ENCODE measurements around the gene TMPRSS13. TPM values are rescaled to one million over a fixed set of nuclear protein-coding genes. Genes with fewer than 3 reads are reported as not detected.

TMPRSS13 gene
- total and polyA plus RNA-seq, 5 donors: 0.07 to 0.11 TPM; not detected in 3

DNA sequence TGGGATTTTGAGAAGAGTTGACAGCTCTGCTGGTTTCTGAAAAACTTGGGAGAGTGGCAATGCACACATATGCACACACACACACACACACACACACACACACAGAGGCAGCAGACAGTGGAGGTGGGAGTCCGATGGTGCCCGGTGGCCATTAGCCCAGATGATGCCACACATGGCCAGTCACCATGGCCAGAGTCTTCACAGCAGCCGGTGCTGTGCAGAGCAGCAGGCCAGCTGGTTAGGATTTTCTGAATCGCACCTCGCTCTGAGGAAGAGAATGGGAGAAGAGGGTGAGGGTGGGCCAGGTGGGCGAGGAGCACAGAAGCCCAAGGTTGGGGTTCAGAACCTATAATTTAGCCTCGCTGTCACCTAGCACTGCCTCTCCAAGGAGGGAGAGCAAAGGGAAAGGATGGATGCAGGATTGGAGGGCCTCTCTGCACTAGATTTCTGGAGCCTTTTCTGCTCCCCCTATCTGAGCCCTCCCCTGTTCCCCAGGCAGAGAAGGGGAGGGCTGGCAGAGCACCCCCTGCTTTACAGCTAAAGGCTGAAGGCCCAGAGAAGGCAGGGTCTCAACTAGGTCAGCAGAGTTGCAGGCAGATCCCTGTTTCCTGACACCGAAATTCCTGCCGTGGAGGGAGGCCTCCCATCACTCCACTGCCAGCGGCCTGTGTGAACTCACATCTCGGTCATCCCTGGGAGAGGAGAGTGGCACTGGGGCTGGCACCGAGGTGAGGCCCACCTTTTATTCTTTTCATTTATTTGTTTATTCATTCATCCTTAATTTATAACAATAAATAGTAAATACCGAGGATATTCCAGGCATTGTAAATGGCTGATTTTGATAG is 27.0 kb downstream of the TMPRSS13 start:
- ATAC-seq (no peak), DNase-seq (no peak)

DNA sequence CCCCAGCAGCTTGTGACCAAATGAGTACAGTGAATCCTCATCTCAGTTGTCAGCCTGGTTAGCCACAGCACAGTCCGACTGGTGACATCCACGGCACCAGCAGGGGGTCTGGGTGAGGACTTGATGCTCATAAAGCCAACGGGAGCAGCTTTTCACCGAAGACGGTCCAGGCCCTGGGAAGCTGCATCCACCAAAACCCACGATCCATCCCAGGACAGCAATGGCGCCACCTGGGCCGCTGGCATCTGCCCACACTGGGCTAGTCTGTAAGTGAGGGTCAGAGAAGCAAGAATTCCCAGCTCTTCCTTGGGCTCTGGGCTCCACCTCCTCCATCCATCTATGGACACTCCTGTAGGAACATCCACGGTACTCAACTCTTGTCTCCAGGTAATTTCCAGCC is 27.6 kb downstream of the TMPRSS13 start:
- no peak overlapping the region for H3K27ac ChIP-seq (ENCODE audit: low read length)
- no peak for ATAC-seq
- DNase-seq: no peak
- intact Hi-C loops (cut with DNase I): loop anchor here in 1 of 4 donors (10.0 kb wide), 1 partner anchor 57 kb away; no protein-coding TSS in a partner anchor
- 97% methylated on average over 9 of the region's 9 CpGs for WGBS
- H3K27me3 ChIP-seq (ENCODE audit: control insufficient read depth, insufficient read depth): no peaks in the 10 kb centered on the region
- H3K4me1 ChIP-seq (ENCODE audit: control insufficient read depth, insufficient read depth, low read length): no peaks in the 10 kb centered on the region
- H3K4me3 ChIP-seq (ENCODE audit: low read length): no peak overlapping the region
- H3K9me3 ChIP-seq (ENCODE audit: control insufficient read depth, low read length): no peaks in the 10 kb centered on the region

More for the DNA sequence above, 27.0 kb downstream of the TMPRSS13 start:
- intact Hi-C loops (cut with DNase I): loop anchor here in 1 of 4 donors (10.0 kb wide), 1 partner anchor 57 kb away; no protein-coding TSS in a partner anchor
- Histone ChIP-seq H3K4me1 (ENCODE audit: control insufficient read depth, insufficient read depth, low read length) (no peaks in the 10 kb centered on the region), H3K9me3 (ENCODE audit: control insufficient read depth, low read length) (no peaks in the 10 kb centered on the region), H3K27me3 (ENCODE audit: control insufficient read depth, insufficient read depth) (no peaks in the 10 kb centered on the region), H3K4me3 (ENCODE audit: low read length) (no peak overlapping the region), H3K27ac (ENCODE audit: low read length) (no peak overlapping the region)
- 88% methylated on average over 13 of the region's 13 CpGs for WGBS

DNA sequence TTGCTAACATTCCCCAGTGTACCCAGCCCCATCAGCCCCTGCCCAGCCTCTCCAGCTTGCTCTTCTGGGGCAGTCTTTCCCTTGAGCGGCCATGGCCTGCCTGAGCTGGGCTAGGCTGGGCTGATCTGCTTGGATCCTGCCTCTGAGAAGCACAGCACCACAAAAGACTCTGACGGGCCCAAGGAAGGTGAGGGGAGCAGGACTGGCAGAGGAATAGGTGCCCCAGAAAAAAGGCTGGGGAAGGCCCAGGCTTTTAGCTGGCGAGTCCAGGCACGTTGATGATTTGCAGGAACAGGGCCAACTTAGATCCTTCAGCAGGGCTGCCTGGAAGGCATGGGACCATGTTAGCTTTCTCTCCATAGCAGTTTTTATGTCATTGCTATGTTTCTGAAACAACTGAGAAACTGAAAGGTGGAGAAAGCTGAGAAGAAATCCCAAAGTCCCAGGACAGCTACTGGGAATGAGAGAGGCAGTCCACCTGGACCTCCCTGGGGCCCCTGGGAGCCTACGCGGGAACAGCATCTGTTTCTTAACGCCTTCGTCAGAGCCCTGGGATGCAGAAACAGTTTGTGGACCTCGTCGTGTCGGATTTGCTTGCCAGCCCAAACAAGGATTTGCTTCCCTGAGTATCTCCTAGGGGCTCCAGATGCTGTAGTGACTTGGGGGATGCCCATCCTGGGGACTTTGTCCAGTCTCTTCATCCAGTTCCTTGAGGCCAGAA is 28.3 kb downstream of the TMPRSS13 start:
- intact Hi-C loops (cut with DNase I): loop anchor here in 1 of 4 donors (10.0 kb wide), 1 partner anchor 56 kb away; no protein-coding TSS in a partner anchor
- WGBS: 82% methylated on average over 11 of the region's 11 CpGs
- no peak overlapping the region for H3K27ac ChIP-seq (ENCODE audit: low read length)
- H3K27me3 ChIP-seq (ENCODE audit: control insufficient read depth, insufficient read depth): no peaks in the 10 kb centered on the region
- no peak for DNase-seq
- no peak overlapping the region for H3K4me3 ChIP-seq (ENCODE audit: low read length)
- ATAC-seq: no peak
- no peaks in the 10 kb centered on the region for H3K9me3 ChIP-seq (ENCODE audit: control insufficient read depth, low read length)
- no peaks in the 10 kb centered on the region for H3K4me1 ChIP-seq (ENCODE audit: control insufficient read depth, insufficient read depth, low read length)

DNA sequence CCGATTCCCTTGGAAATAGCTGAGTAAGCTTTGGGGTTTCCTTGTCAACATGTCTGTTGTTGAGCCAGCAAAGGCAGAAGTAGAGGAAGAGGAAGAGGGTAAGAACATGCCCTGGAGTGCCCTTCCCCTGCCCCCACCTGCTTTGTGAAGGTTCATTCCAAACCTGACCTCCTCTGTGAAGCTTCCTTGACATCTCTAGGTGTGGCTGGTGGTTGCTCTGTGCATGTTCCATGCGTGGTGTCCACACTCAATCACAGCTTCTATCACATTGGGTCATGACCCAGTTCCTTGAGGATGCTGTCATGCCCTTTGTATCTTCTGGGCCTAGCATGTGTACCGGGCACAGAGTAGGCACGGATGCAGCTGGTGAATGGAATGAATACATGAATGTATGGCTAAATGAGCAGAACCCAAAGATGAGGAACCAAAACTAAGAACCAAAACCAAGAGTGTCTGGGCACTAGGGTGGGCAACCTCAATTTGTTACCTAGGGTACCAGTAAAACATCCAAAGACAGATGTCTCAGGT is 29.0 kb downstream of the TMPRSS13 start:
- H3K27ac ChIP-seq (ENCODE audit: low read length): no peak overlapping the region
- WGBS: 77% methylated on average over 4 of the region's 4 CpGs
- DNase-seq: no peak

DNA sequence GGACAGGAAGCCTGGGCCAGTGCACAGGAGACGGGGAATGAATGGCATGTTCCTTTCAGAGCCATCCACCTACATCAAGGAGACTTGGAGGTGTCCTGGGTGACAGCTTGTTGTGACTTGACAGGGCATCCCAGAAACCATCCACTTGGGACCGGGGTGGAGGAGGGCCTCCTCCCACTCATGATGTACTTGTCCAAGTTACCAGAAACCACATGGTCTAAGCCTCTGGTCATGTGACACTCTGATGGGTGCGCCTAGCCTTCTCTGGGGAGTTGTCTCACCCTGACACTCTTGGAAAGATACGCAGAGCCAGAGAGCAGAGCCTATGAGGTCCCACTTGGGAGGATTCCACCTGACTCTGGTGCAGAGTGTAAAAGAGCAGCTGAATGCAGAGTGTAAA is 31.1 kb downstream of the TMPRSS13 start:
- Histone ChIP-seq H3K27me3 (ENCODE audit: control insufficient read depth, insufficient read depth) (no peaks in the 10 kb centered on the region), H3K27ac (ENCODE audit: low read length) (no peak overlapping the region), H3K4me1 (ENCODE audit: control insufficient read depth, insufficient read depth, low read length) (no peaks in the 10 kb centered on the region), H3K9me3 (ENCODE audit: control insufficient read depth, low read length) (no peaks in the 10 kb centered on the region), H3K4me3 (ENCODE audit: low read length) (no peak overlapping the region)
- intact Hi-C loops (cut with DNase I): no loop called here
- ATAC-seq: no peak
- 83% methylated on average over 4 of the region's 4 CpGs for WGBS
- DNase-seq: no peak

More for the DNA sequence above, 29.0 kb downstream of the TMPRSS13 start:
- intact Hi-C loops (cut with DNase I): loop anchor here in 1 of 4 donors (10.0 kb wide), 1 partner anchor 55 kb away; no protein-coding TSS in a partner anchor
- Histone ChIP-seq H3K4me1 (ENCODE audit: control insufficient read depth, insufficient read depth, low read length) (no peaks in the 10 kb centered on the region), H3K4me3 (ENCODE audit: low read length) (no peak overlapping the region), H3K27me3 (ENCODE audit: control insufficient read depth, insufficient read depth) (no peaks in the 10 kb centered on the region), H3K9me3 (ENCODE audit: control insufficient read depth, low read length) (no peaks in the 10 kb centered on the region)
- no peak for ATAC-seq

DNA sequence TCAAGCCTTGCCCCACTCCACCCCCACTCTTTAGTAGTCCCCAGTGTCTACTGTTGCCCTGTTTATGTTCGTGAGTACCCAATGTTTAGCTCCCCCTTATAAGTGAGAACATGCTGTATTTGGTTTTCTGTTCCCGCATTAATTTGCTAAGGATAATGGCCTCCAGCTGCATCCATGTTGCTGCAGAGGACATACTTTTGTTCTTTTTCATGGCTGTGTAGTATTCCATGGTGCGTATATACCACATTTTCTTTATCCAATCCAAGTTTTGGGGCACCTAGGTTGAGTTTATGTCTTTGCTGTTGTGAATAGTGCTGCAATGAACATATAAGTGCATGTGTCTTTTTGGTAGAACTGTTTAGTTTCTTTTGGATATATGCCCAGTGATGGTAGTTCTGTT is 36.6 kb downstream of the TMPRSS13 start:
- no peaks in the 10 kb centered on the region for H3K9me3 ChIP-seq (ENCODE audit: control insufficient read depth, low read length)
- H3K27ac ChIP-seq (ENCODE audit: low read length): no peak overlapping the region
- intact Hi-C loops (cut with DNase I): no loop called here
- no peak overlapping the region for H3K4me3 ChIP-seq (ENCODE audit: low read length)
- no peaks in the 10 kb centered on the region for H3K27me3 ChIP-seq (ENCODE audit: control insufficient read depth, insufficient read depth)
- WGBS: 98% methylated on average over 3 of the region's 3 CpGs
- no peaks in the 10 kb centered on the region for H3K4me1 ChIP-seq (ENCODE audit: control insufficient read depth, insufficient read depth, low read length)
- ATAC-seq: no peak
- no peak for DNase-seq

DNA sequence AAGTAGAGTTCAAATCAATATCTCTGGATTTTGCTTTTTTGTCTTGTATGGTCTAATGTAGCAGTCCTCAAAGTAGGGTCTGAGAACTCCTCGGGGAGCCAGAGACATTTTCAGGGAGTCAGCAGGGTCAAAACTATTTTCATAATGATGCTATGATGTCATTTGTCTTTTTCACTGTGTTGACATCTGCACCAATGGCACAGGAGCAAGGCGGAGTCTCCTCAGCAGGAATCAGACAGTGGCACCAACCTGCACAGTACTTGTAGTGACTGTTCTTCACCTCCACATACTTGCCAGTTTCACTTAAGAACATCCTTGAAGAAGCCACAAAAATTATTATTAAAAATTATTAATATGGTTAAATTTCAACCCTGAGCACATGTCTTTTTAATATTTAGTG is 37.8 kb downstream of the TMPRSS13 start:
- H3K4me1 ChIP-seq (ENCODE audit: control insufficient read depth, insufficient read depth, low read length): no peaks in the 10 kb centered on the region
- 88% methylated on average over 2 of the region's 2 CpGs for WGBS
- H3K27ac ChIP-seq (ENCODE audit: low read length): no peak overlapping the region
- H3K4me3 ChIP-seq (ENCODE audit: low read length): no peak overlapping the region
- H3K9me3 ChIP-seq (ENCODE audit: control insufficient read depth, low read length): no peaks in the 10 kb centered on the region
- intact Hi-C loops (cut with DNase I): no loop called here
- ATAC-seq (no peak), DNase-seq (no peak)
- no peaks in the 10 kb centered on the region for H3K27me3 ChIP-seq (ENCODE audit: control insufficient read depth, insufficient read depth)

DNA sequence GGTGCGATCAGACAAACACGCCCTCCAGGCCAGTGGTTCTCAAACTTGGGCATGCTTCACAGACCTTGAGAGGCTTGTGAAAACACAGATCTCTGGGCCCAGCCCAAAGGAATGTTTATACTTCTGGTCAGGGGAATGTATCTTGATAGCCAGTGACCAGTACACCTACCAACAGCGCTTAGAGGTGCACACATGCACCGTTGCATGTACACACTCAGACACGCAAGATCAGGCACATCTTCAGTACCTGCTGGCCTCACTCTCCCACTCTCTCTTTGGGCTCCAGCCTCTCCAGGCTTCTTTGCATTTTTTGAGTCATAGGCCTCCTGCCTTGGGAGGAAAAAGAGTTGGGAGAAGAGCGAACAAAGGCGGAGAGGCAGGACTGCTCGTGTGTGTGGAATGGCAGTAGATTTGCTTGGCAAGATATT is 41.0 kb downstream of the TMPRSS13 start:
- no peaks in the 10 kb centered on the region for H3K9me3 ChIP-seq (ENCODE audit: control insufficient read depth, low read length)
- H3K27ac ChIP-seq (ENCODE audit: low read length): no peak overlapping the region
- intact Hi-C loops (cut with DNase I): no loop called here
- H3K4me3 ChIP-seq (ENCODE audit: low read length): no peak overlapping the region
- peaks cover 2% of the 10 kb centered on the region for H3K4me1 ChIP-seq (ENCODE audit: control insufficient read depth, insufficient read depth, low read length)
- H3K27me3 ChIP-seq (ENCODE audit: control insufficient read depth, insufficient read depth): no peaks in the 10 kb centered on the region
- ATAC-seq (no peak), DNase-seq (no peak)
- WGBS: 83% methylated on average over 8 of the region's 8 CpGs

DNA sequence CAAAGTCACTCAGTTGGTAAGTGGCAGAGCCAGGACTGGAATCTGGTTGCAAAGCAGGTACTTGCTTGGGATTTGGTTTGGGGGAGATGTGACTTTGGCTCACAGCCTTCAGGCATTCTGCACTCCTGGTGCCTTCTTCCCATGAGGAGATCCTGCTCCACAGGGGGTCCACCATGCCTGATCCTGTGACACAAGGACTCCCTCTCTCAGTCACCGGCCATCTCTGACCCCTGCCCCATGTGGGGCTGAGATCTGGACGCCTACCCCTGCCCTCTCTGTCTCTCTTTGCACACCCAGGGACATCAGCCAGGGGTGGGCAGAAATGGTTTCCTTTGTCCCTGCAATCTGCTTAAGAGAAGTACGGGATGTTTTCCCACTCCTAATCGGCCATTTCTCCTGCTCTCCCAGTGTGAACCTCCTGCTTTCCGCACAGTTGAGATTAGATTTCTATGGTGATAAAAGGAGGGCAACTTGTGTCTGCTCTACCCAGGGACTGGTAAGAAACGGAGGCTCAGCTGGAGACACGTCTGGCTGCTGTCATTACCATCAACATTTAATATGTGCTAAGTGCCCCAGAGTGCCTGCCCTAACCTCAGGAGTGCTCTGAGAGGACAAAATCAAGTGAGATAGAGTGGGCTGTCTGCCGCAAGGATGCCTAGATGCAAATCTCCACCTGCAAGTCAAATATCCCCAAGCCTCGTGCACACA is 41.6 kb downstream of the TMPRSS13 start:
- H3K9me3 ChIP-seq (ENCODE audit: control insufficient read depth, low read length): no peaks in the 10 kb centered on the region
- intact Hi-C loops (cut with DNase I): no loop called here
- no peaks in the 10 kb centered on the region for H3K27me3 ChIP-seq (ENCODE audit: control insufficient read depth, insufficient read depth)
- no peak overlapping the region for H3K4me3 ChIP-seq (ENCODE audit: low read length)
- ATAC-seq: no peak
- H3K4me1 ChIP-seq (ENCODE audit: control insufficient read depth, insufficient read depth, low read length): peaks cover 2% of the 10 kb centered on the region
- no peak for DNase-seq
- no peak overlapping the region for H3K27ac ChIP-seq (ENCODE audit: low read length)
- 74% methylated on average over 9 of the region's 9 CpGs for WGBS

DNA sequence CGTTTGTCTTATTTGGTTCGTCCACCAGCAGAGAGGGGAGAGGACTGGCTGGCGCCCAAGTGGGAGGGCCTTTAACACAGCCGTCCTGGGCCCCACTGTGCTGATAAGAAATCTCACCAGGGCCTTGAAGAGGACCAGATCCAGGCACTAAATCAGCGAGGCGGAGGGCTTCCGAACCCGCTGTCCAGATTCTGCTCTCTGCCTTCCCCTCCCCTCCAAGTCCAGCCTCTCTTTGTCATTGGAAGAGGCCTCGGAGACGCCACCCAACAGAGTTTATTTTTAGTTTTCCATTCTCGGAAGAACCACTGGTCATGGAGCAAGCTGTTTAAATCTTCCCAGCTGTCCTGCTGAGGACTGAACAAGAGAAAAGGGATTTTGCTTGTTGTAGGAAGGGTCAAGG is 43.4 kb downstream of the TMPRSS13 start:
- 15% methylated on average over 11 of the region's 11 CpGs for WGBS
- Histone ChIP-seq H3K4me1 (ENCODE audit: control insufficient read depth, insufficient read depth, low read length) (peaks cover 2% of the 10 kb centered on the region), H3K27ac (ENCODE audit: low read length) (peak overlapping the region; percentile 37), H3K27me3 (ENCODE audit: control insufficient read depth, insufficient read depth) (no peaks in the 10 kb centered on the region), H3K4me3 (ENCODE audit: low read length) (peak overlapping the region; percentile 41), H3K9me3 (ENCODE audit: control insufficient read depth, low read length) (no peaks in the 10 kb centered on the region)
- peak; percentile 89 to 90 for ATAC-seq
- intact Hi-C loops (cut with DNase I): no loop called here
- DNase-seq: peak; percentile 83 to 94 (median 93)

All from right cardiac atrium (tissue), 5 donors.